22Rv1 (cell line): ENCODE results near the gene MLLT1.

Source experiments
- H3K27ac ChIP-seq: fragments of 450-650 bp; 2 replicates; pipeline ENCODE4 v1.5.1; 2017
- ZFX ChIP-seq: fragments of 450-650 bp; IDR thresholded peaks from 2 replicates; pipeline ENCODE4 v1.6.1; 2017; ENCODE audit warnings: antibody characterized with exemption, borderline replicate concordance
- TF ChIP-seq, protein P1 (sequence below): fragments of 450-650 bp; IDR thresholded peaks from 2 replicates; pipeline ENCODE4 v1.5.1; 2017; ENCODE audit warnings: mild to moderate bottlenecking

The MLLT1 gene

DNA sequence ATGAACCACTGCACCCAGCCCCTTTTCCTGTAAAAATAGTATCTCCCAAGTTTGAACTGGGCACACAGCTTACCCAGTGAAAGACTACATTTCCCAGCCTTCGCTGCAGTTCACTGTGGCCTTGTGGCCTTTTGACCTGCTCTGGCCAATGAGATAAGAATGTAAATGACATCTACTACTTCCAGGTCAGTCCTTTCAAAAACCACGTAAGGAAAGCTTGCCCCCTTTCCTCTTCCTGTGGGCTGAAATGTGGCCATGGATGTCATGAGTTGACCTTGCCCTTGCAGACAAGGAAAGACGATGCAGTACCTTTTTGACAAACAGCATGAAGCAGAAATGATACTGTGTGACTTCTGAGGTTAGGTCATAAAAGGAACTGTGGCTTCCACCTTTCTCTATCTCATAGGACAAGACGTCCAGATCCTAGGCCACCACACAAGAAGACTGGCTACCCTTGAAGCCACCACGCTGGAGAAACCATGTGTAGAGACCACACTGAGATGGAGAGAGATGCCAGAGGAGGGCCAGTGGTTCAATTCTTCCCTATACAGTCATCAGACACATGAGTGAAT, 33.7 kb upstream of the MLLT1 start:
- no peak for TF ChIP-seq ZFX
- TF ChIP-seq, protein P1, sequence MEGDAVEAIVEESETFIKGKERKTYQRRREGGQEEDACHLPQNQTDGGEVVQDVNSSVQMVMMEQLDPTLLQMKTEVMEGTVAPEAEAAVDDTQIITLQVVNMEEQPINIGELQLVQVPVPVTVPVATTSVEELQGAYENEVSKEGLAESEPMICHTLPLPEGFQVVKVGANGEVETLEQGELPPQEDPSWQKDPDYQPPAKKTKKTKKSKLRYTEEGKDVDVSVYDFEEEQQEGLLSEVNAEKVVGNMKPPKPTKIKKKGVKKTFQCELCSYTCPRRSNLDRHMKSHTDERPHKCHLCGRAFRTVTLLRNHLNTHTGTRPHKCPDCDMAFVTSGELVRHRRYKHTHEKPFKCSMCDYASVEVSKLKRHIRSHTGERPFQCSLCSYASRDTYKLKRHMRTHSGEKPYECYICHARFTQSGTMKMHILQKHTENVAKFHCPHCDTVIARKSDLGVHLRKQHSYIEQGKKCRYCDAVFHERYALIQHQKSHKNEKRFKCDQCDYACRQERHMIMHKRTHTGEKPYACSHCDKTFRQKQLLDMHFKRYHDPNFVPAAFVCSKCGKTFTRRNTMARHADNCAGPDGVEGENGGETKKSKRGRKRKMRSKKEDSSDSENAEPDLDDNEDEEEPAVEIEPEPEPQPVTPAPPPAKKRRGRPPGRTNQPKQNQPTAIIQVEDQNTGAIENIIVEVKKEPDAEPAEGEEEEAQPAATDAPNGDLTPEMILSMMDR: no peak
- no peak overlapping the region for H3K27ac ChIP-seq

DNA sequence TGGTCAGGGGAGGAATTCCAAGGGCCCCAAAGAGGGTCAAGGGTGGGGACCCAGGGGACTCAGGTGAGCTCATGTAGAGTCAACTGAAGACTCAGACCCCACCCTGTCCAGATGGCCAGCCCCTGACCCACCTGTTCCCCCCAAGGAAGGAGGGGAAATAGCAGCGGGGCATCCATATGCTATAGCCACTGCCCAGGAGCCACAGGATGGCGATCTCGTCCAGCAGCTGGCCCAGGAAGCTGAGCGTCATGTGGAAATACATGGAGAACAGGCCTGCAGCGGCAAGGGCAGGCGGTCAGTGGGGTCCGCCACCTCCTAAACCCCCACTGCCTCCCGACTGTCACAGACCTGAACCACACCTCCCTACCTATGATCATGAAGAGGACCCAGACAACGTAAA, 32.2 kb upstream of the MLLT1 start:
- TF ChIP-seq ZFX: no peak
- TF ChIP-seq, protein P1: no peak

DNA sequence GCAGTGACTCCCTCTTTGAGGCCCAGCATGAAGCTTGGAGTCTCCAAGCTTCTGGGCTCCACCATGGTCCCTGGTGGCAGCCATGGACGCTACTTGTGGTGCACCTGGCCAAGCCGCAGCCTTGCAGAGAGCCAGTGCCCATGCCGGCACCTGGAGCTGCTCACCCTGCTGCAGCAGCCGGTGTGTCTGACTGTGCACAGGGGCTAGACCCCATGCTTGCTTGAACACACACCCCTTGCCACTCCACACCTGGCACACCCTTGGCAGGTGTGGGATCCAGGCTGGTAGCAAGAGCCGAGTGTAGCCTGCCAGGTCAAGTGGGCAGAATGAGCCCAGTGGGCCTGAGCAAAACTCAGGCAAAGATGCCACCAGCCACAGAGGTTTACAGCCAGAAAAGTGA, 18.6 kb upstream of the MLLT1 start:
- H3K27ac ChIP-seq: no peak overlapping the region
- TF ChIP-seq, protein P1: no peak
- no peak for TF ChIP-seq ZFX

More for the DNA sequence above, 32.2 kb upstream of the MLLT1 start:
- H3K27ac ChIP-seq: no peak overlapping the region

DNA sequence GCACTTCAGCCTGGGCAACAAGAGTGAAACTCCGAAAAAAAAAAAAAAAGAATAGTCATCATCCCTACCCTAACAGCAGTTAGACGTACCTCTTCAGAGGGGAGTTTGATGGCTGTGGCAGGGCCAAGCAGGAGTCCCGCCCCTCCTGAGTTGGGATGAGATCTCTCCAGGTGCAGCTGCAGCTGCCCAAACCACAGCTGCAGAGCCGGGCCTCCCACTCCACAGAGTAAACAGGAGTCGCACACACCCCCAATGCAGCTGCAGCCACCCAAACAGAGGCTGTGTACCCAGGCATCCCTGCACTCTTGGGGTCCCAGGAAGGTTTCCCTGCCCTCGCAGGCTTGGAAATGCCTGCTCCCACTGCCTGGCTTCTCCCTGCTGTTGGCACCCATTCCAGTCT, 17.4 kb upstream of the MLLT1 start:
- TF ChIP-seq, protein P1: no peak
- no peak for TF ChIP-seq ZFX
- no peak overlapping the region for H3K27ac ChIP-seq

DNA sequence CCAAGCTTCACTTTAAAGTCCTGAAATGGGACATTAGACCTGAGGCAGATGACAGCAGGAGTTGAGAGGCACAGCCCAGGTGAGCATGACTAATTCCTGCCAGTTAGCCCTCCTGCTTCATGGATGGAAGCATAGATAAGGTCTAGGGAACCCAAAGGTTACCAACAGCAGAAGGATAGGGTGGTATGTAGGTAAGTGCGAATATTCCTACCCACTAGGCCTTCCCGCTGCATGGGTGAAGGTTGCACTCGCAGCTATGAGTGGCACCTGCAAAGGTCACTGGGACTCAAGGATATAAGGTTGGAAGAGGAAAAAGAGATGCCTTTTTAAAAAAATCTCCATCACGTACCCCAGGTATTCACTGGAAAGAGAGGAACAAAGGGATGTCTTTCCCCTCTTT, 12.2 kb upstream of the MLLT1 start:
- no peak for TF ChIP-seq ZFX
- TF ChIP-seq, protein P1: no peak
- H3K27ac ChIP-seq: no peak overlapping the region

DNA sequence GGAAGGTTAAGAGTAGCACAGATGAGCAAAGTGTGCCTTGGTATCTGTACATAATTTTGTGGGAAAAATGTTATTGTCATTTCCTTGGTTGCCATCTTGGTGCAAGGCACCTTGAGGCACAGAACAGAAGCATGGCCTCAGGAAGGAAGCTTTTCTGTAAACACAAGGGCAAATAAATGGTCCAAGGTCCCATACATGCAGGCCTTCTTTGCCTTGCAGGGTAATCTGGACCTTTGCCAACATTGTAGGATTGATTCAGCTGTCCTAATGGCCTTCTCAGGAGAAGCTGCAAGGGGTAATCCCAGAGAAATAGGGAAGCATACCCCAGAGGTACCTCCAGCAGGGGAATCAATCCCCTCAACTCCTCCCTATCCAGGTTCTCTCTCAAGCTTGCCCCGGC, 9.0 kb upstream of the MLLT1 start:
- TF ChIP-seq ZFX: no peak
- TF ChIP-seq, protein P1: no peak
- H3K27ac ChIP-seq: no peak overlapping the region

DNA sequence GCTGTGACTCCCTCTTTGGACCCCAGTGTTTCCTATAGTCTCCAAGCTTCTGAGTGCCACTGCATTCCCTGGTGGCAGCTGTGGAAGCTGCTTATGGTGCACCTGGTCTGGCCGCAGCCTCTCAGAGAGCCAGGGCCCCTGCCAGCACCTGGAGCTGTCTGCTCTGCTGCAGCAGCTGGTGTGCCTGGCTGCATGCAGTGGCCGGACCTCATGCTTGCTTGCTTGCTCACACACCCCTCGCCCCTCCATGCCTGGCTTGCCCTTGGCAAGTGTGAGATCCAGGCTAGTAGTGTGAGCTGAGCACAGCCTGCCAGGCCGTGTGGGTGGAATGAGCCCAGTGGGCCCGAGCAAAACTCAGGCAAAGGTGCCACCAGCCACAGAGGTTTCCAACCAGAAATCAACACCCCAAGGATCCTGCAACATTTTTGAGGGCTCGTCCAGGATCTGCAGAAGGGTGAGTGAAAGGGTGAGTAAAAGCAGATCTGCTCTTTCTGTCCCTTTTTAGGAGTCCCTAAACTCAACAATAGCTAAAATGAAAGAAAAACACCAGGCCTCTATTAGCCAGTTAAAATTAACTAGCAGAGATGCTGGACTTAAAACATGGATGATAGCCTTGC, 7.6 kb upstream of the MLLT1 start:
- TF ChIP-seq, protein P1: no peak
- no peak for TF ChIP-seq ZFX

More for the DNA sequence above, 7.6 kb upstream of the MLLT1 start:
- H3K27ac ChIP-seq: no peak overlapping the region
